Stimulated activated CD4-positive, alpha-beta T cell treated with anti-CD3 and anti-CD28 coated beads, TNF-alpha, amount 100 ng/mL, for 4 hours (primary cell): ENCODE results near the gene USP7.
"Not testable (repeated sequence)": the region's sequence is repeated elsewhere in the genome, so short reads cannot be mapped to it uniquely, and the experiment has no call there.

Source experiments
- DNase-seq, 3 experiments: peaks; one replicate each; pipeline ENCODE4 v3.0.0-alpha.2; 2020; ENCODE audit warnings: low read depth in 3 of 3

Gene USP7

DNA sequence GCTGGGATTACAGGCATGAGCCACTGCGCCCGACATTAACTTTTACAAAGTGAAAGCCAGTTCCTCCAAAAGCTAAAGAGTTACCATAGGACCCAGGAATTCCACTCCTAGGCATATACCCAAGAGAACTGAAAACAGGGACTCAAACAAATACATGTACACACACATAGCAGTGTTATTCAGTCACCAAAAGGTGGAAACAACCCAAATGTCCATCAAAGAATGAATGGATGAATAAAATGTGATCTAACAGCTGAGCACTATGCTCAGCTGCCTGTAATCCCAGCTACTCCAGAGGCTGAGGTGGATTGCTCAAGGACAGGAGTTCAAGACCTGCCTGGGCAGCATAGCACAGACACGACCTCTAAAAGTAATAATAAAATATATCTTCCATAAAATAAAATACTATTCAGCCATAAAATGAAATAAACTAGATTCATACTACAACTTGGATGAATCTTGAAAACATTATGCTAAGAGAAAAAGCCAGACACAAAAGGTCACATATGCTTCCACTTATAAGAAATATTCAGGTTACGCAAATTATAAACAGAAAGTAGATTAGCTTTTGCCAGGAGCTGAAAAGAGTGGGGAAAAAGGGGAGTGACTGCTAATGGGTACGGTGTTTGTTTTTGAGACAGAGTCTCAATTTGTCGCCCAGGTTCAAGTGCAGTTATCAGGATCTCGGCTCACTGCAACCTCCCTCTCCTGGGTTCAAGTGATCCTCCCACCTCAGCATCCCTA lies 9.3 kb upstream of the USP7 start:
- no peak for DNase-seq

DNA sequence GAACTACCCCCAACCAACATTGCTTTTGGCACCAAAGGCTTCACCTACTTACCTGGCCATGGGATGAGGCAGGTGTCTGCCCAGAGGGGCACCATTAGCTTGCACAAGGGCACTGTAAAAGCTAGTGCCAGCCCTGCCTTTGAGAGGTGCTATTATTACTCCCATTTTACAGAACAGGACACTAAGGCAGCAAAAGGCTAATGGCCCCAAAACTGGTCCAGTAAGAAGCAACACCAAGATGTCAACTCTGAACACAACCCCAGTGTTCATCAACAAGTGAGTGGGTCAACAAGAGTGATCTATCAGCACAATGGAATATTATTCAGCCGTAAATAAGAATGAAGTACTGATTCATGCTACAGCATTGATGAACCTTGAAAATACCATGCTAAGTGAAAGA lies 7.7 kb upstream of the USP7 start:
- no peak for DNase-seq

DNA sequence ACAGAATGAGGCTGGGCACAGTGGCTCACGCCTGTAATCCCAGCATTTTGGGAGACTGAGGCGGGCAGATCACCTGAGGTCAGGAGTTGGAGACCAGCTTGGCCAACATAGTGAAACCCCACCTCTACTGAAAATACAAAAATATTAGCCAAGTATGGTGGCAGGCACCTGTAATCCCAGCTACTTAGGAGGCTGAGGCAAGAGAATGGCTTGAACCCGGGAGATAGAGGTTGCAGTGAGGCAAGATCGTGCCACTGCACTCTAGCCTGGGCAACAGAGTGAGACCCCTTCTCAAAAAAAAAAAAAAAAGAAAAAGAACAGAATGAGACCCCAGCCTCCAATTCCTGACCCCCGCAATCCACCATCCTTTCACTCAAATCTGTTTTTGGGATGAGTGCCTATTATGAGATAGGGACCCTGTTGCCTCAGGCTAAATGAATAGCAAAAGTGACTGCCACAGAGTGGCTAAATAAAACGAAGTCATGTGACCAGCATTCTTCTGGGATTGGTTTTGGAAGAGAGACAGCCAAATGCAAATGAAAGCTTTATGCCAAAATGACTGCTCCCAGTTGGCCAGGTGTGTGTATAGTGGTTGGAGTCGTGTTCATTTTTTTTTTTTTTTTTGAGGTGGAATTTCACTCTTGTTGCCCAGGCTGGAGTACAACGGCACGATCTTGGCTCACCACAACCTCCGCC lies 5.6 kb upstream of the USP7 start:
- DNase-seq, result not testable (repeated sequence)

DNA sequence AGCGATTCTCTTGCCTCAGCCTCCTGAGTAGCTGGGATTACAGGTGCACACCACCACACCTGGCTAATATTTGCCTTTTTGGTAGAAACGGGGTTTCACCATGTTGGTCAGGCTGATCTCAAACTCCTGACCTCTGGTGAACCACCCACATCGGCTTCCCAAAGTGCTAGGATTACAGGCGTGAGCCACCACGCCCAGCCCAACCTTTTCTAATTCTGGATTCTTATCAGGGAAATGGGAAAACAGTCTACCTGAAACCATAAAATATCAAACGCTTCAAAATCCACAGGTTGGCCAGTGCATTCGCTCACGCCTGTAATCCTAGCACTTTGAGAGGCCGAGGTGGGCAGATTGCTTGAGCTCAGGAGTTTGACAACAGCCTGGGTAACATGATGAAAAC lies 4.3 kb upstream of the USP7 start:
- DNase-seq, result not testable (repeated sequence)

DNA sequence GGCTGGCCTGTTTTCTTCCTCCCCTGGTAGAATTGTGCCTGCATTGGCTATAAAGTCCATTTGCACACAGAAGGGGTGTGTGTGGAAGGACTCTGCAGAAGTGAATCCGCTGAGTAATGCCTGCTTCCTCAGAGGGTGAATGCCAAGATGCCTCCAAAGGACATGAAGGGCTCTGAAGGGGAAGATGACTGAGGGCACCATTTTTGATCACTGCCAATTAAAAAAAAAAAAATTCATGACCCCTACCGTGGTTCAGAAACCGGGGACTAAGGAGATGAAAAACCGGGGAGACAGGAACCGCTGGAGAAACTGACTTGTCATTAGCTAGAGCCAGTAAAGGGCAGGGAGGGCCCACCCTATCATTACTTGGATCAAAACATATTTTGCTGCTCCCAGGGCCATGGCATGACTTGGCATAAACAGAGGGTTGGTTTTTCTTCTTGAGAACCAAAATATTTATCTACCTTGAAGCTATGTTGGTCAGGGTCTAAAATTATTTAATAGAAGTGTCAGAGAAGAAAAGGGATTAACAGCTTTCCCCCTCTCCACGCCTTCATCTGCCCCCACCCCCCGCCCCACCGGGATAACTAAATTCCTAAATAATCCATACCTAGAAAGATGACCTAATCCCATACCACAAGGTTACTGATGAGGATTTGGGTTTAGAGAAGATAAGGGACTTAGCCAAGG lies 3.6 kb upstream of the USP7 start:
- DNase-seq, result no peak

DNA sequence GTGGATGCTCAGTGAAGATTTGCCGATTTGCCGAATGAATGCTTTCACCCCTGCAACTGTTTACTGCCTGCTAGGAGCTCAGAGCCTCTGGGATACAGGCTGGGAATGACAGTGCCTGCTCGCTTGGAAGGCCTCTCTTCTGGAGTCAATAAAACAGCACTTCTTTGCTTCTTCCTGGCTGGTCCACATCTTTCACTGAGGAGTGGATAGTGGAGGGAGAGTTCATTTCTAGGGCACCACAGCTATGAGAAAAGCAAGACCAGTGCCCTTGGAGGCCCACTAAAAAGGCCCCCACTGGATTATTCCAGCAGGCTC lies 3.1 kb upstream of the USP7 start:
- DNase-seq, result no peak

DNA sequence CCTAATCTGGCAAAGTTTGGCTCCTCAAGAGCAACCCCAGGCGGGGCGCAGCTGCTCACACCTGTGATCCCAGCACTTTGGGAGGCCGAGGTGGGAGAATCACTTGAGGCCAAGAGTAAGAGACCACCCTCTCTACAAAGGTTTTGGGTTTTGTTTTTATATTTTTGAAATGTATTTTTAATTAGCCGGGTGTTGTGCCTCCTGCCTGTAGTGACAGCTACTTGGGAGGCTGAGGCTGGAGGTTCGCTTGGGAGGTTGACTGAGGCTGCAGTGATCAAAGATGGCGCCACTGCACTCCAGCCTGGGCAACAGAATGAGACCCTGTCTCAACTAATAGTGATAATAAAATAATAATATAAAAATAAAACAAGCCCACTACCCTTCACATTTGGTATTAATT lies 756 bp upstream of the USP7 start:
- DNase-seq, result no peak

DNA sequence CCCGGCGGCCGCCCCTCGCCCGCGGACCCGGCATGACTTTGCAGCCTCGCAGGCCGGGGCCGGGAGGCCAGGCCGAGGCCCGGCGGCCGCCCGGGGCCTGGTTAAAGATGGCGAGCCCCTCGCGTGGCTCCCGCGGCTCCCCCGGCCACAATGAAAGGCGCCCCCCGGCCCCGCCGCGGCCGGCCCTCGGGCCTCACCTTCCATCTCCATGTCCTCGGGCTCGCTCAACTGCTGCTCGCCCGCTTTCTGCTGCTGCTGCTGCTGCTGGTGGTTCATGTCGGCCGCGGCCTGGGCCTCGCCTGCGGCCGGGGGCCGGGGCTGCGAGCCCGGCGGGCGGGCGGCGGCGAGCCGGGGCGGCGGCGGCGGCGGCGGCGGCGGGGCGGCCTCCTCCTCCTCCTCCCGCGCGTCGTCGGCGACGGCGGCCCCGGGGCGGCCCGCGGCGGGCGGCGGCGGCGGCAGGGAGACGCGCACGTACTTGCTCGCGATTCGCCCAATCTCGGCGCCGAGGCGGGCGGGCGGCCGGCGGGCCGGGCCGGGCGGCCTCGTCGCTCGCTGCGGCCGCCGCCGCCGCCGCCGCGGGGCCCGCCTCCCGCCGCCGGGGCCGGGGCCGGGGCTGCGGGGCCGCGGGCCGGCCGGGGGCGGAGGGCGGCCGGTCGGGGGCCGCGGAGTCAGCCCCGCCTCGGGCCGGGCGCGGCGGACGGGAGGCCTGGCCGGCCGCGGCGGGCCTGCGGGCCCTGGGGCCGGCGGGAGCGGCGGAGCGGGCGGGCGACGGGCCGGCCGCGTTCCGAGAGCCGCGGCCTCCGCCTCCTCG lies 491 bp downstream of the USP7 start:
- DNase-seq, result no peak

DNA sequence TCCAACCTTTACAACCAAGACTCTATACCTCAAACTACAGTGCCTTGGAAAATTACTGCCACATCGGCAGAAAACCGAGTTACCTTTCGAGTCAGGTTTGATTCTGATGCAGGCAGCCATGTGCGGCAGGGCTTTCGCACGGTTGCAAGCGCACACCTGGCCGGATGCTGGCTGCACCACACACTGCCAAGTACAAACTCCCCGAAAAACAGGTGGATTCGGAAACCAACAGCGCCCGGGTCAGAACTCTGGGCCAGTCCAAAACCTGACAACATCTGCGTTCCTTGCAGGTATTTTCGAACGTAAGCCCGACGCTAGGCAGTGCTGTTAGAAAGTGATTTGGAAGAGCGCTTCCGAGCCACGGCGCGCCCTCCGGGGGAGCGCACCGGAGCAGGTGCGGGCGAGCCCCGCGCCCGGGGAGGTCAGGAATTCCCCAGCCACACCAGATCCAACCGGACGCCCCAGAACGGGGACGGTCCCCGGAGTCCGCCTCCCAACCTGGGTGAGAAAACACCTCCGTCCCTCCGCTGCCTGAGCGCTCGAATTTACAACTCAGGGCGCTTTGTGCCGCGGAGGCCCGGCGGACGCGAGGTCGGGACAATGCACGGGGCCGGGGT lies 1.2 kb downstream of the USP7 start:
- peak; percentile 11 to 20 (median 17) for DNase-seq

DNA sequence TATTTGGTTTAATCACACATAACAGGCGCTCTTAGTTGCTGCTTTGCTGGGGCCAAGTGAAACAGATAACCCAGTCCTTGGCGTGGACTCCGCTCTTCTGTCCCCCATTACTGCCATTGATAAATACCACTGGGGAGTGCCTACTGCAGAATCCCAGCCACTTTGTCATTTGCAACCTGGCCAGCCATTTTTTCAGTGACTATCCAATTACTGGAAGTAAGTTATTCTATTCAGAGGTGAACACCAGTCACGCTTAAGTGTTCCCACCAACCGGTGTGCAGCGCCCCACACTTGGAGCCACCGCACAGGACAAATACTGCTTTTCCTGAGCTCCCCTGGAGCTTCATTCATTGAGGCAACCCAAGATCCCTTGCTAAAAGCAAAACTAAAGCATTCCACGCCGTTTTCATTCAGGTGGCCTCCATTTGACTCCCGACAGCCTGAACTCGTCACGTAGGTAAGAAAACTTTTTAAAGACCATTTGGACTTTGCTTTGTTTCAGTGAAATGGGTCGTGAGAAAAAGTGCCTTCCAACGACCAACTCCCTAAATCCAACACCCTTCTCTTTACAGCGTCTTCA lies 1.8 kb downstream of the USP7 start:
- DNase-seq, result no peak

DNA sequence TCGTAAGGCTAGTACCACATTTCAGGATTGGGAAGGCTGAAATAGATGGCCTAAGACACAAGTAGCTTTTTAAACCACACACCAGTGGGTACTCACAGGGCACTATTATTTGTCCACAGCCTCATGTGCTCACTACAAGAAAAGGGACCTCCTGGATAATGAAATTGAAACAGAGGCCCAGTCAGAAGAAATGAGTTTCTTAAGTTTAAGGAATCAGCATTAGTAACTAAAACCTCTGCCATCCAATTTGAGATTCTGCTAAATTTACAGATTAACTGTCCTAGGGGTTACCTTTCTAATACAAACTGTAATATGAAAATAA lies 3.0 kb downstream of the USP7 start:
- DNase-seq, result no peak

DNA sequence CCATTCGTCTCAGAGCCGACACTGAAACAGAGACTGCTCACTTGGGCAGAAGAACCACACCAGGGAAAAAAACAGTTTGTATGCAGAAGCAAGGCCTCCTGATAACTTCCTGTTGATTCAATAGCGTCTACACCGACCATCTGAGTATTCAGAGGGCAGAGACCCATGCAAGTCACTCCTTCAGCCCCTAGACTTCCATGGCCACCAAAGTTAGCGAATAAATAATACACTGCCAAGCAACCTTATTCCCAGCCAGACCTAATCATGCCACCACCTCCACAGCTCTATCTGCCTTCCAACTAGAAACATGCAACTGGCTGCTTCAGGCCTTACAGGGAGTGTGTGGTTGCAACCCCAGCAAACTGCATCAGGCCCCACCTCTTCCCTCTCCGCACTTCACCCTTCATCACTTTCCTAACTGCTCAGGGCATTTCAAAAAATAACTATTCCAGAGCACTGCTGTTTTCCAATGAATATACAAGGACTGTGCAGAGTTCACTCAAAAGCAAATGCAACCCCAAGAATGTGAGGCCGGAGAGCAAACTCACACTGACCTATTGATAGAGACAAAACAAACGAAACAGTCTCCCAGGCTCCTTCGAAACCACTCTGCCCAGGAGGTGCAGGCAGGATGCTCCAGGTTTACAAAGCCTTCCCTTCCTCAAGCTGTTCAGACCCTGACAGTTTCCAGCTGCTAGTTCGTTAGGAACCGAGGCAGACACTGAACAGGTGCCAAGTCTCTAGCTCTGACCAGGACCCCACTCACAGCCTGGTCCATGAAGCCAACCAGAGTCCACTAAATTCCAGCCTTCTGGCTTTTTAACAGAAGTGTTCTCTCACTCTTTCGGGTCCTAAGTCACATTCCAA lies 3.6 kb downstream of the USP7 start:
- DNase-seq, result no peak

DNA sequence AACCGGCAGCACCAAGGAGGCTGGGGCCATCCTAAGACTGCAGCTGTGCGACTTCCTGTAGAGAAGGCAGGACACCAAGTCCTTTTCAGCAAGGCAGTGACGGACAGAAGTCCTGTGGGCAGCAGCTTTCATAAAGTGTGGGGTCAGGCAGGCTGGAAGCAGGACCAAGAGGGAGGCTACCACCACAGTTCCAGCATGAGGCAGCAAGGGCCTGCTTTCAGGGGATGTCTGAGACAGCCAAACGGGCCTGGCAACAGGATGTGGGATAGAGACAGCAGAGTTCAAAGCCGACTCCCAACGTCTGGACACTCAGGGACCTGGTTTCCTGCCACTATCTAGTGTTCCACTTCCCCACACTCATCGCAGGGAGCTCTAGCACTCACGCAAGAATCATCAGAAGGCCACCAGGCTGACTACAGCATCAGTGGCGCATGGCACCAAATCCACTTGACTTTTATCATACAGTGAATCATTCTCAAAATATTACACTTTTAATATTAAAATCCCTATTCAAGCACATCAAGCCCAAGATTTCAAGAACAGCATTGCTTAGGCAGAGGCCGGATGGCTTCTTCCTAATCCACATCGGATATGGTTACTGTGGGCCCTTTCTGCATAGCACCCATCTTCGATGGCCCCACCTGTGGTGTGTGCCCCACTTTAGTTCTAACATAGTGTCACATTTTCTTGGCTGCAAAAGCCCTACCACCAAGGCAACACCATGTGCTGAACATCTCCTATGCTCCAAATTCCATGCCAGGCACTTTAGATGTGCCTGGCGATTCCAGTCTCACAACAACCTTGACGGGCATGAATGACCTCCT lies 5.2 kb downstream of the USP7 start:
- no peak for DNase-seq

DNA sequence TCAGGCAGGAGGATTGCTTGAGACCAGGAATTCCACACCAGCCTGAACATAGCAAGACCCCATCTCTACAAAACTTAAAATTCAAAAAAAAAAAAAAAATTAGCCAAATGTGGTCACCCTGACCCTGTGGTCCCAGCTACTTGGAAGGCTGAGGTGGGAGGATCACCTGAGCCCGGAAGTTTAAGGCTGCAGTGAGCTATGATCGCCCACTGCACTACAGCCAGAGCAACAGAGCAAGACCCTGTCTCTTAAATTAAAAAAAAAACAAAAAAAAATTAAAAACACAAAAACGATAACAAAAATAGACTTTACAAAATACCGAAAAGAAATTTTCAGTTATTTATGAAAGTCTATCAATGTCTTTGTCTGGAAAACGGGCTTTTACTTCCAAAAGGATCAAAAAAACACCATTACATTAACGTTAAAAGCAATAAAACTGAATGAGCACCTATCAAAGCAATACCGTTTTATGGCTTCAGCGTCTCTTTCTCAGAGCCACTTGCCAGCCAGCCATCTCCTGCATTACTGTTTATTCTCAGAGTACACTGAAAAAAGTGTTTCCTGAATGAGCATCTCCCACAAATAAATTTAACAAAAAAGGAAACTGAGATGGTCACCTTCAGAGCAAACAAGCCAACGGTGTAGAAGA lies 6.1 kb downstream of the USP7 start:
- DNase-seq, result no peak

DNA sequence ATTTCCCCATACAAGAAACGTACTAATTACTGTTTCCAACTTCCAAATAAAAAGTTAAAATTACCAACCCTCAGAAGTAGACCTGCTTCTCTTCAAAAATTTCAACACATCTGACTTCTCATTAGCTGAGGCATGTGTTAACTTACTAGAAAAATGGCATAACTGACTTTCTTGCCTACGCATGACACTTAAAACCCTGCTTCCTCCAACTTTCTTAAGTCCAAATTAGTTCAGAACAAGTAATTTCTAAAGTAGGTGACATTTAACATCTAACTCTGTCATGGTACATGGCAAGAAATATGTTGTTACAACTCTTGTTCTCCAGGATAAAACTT lies 6.7 kb downstream of the USP7 start:
- no peak for DNase-seq

DNA sequence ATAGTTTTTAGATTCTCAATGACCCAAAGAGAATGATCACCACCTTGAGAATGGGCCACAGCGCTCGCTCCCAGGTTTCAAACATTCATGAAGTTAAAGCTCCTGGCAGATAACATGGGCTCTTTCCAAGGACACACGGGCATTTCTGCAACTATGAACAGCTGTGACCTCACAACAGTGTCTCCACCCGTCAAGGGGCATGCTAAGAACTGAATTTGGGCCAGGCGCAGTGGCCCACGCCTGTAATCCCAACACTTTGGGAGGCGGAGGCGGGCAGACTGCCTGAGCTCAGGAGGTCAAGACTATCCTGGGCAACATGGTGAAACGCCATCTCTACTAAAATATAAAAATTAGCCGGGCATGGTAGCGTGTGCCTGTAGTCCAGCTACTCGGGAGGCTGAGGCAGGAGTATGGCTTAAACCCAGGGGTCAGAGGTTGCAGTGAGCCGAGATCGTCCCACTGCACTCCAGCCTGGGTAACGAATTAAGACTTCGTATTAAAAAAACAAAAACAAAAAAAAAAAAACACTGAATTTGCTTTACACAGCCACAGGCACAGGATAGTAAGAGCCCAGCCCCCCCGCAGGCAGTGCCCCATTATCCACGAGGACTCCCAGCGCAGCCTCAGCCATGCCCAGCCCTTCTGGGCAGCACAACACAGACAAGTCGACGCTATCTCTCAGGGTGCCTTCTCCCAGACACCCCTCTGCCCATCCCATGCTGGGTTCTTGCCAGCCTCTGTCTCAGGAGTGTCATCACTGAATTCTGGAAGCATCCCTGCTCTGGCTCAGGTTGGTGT lies 7.2 kb downstream of the USP7 start:
- DNase-seq, result no peak

DNA sequence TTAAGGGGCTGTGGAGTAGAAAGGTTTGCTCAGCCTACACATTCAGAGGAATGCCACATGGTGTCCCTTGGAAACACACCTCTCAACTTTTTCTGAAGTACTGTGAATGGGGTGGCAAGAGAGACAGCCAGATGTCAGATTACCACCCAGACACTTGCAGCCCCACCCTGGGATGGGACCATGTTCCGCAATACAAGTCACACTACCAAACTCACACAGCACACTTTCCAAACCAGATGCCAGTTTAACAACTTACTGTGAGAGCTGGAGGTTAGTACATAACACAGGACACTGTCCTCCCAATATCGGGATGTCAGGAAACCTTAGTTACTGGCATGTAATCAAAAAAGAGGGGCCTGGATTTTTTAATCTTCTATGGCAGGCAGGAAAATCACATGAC lies 7.9 kb downstream of the USP7 start:
- DNase-seq, result no peak

DNA sequence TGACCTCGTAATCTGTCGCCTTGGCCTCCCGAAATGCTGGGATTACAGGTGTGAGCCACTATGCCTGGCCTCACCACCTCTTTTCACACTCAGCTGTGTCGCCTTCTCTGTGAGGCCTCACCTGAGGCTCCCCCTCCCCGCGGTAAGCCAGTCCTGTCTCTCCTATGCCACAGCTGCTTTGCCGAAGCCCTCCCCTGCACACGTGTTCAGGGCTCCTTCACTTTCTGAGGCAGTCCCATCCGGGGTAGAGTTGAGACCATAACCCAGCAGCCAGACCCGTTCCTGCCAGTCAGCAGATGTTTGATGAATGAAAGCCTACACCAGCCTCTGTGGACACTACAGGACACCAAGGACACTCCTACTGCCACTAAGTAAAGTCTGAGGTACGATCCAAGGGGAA lies 10.6 kb downstream of the USP7 start:
- no peak for DNase-seq
